GM12872 (cell line): ENCODE results near the gene FN1.

Experiments used
- TF ChIP-seq, protein P1 (sequence below): IDR thresholded peaks from 3 replicates; pipeline ENCODE4 v1.5.1; 2011; ENCODE audit warnings: low read depth, mild to moderate bottlenecking, low read length, moderate library complexity; ENCODE audit not compliant: insufficient read depth

The FN1 gene

DNA sequence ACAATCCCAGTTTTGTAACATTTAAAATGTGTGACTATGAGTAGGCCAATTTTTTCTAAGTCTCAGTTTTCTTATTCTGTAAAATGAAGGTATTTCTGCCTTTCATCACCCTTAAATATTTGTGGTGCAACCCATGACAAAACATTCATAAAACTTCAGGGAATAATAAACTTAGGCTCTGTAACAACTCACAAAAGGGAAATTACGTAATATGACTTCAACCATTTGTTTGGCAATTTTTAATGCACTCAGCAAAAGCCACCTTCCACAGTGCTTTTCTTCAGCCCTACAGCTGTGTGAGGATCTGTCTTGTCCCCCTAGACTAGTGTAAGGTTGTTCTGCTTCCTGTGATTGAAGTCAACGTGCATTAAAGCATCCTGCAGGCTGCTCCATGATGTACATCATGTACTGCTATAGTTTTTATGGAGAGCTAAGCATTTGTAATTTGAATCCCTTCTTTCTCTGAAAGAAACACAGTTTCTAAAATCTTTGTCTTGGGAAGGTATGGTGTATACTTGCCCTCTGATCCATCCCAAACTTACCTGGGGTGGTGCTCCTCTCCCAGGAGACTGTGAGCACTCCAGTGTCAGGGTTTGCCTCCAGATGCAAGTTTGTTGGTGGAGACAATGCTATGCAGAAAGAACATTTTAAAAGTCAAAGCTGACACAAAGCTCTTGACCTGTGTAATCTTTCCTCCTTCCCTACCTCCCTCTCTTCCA, 39.1 kb downstream of the FN1 start:
- TF ChIP-seq, protein P1, sequence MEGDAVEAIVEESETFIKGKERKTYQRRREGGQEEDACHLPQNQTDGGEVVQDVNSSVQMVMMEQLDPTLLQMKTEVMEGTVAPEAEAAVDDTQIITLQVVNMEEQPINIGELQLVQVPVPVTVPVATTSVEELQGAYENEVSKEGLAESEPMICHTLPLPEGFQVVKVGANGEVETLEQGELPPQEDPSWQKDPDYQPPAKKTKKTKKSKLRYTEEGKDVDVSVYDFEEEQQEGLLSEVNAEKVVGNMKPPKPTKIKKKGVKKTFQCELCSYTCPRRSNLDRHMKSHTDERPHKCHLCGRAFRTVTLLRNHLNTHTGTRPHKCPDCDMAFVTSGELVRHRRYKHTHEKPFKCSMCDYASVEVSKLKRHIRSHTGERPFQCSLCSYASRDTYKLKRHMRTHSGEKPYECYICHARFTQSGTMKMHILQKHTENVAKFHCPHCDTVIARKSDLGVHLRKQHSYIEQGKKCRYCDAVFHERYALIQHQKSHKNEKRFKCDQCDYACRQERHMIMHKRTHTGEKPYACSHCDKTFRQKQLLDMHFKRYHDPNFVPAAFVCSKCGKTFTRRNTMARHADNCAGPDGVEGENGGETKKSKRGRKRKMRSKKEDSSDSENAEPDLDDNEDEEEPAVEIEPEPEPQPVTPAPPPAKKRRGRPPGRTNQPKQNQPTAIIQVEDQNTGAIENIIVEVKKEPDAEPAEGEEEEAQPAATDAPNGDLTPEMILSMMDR = no peak

DNA sequence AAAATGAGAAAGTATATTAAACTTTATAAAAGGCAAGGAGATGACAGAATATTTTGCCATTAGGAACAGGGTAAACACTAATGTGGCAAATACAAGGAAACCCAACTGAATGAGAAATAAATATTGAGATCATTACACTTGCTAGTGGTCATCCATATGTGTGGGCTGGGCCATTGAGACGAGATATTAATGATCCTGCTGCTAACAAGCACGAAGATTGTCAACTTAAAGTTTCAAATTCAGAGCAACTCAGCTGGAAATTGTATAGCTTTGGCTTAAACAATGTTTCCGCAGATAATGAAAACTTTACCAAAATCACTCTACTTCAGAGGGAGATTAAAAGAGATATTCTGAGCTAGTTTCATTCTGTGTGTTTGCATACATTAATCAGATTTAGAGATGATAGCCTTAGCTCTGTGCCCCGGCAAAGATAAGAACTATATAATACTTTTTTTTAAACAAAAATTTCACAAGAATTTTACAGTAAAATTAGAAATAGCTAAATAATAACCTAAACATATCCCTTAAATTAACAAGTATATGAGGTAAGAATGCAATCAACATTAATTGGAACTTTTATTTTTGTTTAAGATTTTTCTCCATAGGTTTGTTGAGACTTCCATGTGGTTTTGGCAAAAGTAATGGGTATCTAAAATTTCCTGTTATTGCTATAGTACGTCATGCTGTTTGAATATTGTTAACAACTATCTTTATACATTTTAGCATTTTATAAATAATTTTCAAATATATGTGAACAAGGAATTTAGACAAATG, 40.0 kb downstream of the FN1 start:
- TF ChIP-seq, protein P1 = no peak

DNA sequence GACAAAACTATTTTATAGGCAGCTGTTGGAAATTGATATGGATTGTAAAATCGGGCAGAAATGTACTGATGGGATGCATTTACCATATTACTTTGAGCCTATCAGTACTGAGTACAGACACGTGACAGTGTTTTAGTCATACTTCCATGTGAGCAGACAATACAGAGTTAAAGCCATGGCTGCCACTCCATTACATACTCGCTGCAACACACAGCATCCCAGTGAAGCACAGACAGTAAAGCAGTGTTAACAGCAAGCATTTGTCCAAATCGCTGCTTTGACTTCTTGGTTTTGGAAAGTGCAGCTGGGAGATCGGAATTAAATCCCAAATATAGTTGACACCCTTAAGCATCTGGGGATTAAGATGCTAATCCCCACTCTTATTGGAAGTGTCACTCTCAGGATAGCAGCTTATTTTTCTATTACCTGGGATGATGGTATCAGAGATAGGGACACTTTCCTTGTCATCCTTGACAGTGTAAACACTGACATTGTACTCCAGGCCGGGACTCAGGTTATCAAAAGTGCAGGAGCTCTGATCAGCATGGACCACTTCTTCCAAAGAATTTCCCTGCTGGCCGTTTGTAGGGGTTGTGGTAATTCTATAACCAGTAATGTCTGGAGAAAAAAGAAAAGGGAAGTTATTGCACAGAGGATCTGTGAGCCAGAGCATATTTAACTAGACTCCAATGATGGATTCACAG, 41.6 kb downstream of the FN1 start:
- TF ChIP-seq, protein P1 = no peak

DNA sequence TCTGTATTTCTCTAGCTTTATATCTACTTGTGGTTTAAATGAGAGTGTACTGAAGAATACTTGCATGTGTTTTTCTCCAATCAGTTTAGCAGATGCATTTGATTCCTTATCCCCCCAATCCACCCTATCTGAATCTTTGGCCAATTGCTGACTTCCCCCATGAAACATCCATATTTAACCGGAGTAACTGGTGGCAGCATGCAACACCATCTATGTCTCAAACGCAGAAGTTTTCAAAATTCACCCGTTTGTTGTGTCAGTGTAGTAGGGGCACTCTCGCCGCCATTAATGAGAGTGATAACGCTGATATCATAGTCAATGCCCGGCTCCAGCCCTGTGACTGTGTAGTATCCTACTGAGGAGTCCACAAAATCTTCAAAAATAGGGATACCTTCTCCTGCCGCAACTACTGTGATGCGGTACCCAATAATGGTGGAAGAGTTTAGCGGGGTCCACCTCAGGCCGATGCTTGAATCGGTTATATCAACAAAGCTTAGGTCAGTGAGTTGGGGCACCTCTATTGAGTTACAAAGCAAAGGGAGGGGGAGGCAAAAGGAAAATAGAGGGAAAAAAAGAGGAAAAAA, 43.1 kb downstream of the FN1 start:
- TF ChIP-seq, protein P1 = no peak

DNA sequence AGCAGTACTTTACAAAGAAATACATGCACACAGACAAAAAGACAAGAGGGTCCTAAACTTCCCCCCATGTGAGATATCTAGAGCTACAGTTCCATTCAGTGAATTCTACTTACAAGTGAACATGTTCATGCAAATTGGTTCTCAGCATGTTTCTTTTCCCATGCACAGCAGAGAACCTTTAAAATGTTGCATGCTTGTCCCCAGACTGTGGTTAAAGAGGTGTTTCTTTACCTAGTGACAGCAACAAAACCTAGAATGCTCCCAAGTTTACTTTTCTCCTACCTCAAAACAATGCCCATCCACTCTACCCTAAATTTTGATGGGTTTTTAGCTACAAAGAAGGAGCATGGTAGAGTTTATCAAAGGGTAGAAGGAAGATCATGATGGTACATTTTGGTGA, 43.7 kb downstream of the FN1 start:
- TF ChIP-seq, protein P1 = no peak

DNA sequence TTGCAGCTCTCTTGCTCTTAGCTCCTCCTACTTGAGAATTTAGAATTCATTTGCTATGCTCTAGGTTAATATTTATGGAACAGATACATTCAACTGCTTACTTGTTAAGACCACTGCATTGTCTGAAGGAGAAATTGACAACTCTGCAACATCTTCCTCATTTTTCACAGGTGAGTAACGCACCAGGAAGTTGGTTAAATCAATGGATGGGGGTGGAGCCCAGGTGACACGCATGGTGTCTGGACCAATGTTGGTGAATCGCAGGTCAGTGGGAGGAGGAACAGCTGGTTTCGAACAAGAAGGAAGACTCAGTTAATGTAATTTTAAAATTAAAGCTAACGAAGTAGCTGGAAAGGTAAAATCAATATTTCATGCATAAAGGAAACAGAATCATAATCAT, 44.3 kb downstream of the FN1 start:
- TF ChIP-seq, protein P1 = no peak

DNA sequence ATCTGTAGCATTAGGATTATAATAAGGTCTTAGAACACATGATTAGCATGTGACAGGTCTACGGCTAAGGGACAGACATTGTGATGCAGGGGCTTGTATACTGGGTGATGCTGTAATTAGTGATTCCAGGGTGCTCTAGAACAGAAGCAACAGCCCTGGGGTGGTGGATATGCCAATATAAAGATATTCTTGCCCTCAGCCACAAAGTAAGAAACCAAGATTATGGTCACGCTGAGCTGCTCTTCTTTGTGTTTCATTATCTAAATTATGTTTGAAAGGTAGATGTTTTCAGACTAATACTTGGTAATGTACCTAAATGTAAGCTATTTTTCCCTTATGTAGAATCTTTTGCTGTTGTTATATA, 45.3 kb downstream of the FN1 start:
- TF ChIP-seq, protein P1 = no peak
